Fibroblast of skin of left quadriceps (primary cell): Measurements from ENCODE around the gene HIPK2.

ENCODE experiments used
- DNase-seq, 2 experiments: peaks; one replicate each; pipeline ENCODE4 v3.0.0-alpha.2; 2013; ENCODE audit warnings: low read depth in 2 of 2

The HIPK2 gene

GRCh38 chr7:139696552-139696951, 81.2 kb downstream of the HIPK2 start:
- DNase-seq, result no peak

GRCh38 chr7:139695588-139695987, 82.2 kb downstream of the HIPK2 start:
- DNase-seq, result no peak

- DNase-seq, result no peak
Observed at GRCh38 chr7:139695051-139695450, 82.7 kb downstream of the HIPK2 start.

- DNase-seq, result no peak
Observed at GRCh38 chr7:139694389-139694676, 83.5 kb downstream of the HIPK2 start.

- DNase-seq, result no peak
Observed at GRCh38 chr7:139693651-139694388, 84.0 kb downstream of the HIPK2 start.

- no peak for DNase-seq
Observed at GRCh38 chr7:139692723-139693122, 85.1 kb downstream of the HIPK2 start.

GRCh38 chr7:139691253-139691781, 86.5 kb downstream of the HIPK2 start:
- no peak for DNase-seq

- no peak for DNase-seq
Observed at GRCh38 chr7:139687980-139688632, 89.7 kb downstream of the HIPK2 start.

- no peak for DNase-seq
Observed at GRCh38 chr7:139687211-139687954, 90.4 kb downstream of the HIPK2 start.

- peak; percentile 71 to 72 for DNase-seq
Observed at GRCh38 chr7:139683137-139683921, 94.5 kb downstream of the HIPK2 start.

GRCh38 chr7:139682136-139683013, 95.4 kb downstream of the HIPK2 start:
- DNase-seq, result no peak

- DNase-seq, result no peak
Observed at GRCh38 chr7:139681812-139682135, 96.0 kb downstream of the HIPK2 start.

GRCh38 chr7:139681463-139681755, 96.4 kb downstream of the HIPK2 start:
- DNase-seq, result no peak

- peak; percentile 77 to 81 for DNase-seq
Observed at GRCh38 chr7:139680676-139681462, 96.9 kb downstream of the HIPK2 start.

- DNase-seq, result no peak
Observed at GRCh38 chr7:139679731-139680594, 97.8 kb downstream of the HIPK2 start.

GRCh38 chr7:139676390-139676789, 101.4 kb downstream of the HIPK2 start:
- no peak for DNase-seq

- no peak for DNase-seq
Observed at GRCh38 chr7:139675127-139676125, 102.4 kb downstream of the HIPK2 start.

GRCh38 chr7:139674752-139675126, 103.1 kb downstream of the HIPK2 start:
- DNase-seq, result no peak
